Thyroid gland (tissue), 4 donors: ENCODE data around the gene TBC1D24.

Source experiments
- CTCF ChIP-seq, 6 experiments: fragments of 200-600 bp in 3 of 6; fragments of 450-650 bp in 3 of 6; sonication (generic) in 3 of 6; IDR thresholded peaks; one replicate each; pipeline ENCODE4 v1.5.1; 2016 to 2019; ENCODE audit warnings: antibody characterized with exemption in 6 of 6, mild to moderate bottlenecking in 2 of 6, inconsistent platforms in 1 of 6, moderate library complexity in 1 of 6
- POLR2A ChIP-seq, 2 donors: fragments of 450-650 bp; IDR thresholded peaks; one replicate each; pipeline ENCODE4 v1.6.1; 2017; ENCODE audit warnings: antibody characterized with exemption in 2 of 2, mild to moderate bottlenecking in 2 of 2, moderate library complexity in 1 of 2

GRCh38 chr16:2452650-2453049 is 22.3 kb upstream of the TBC1D24 start:
- TF ChIP-seq CTCF (IDR thresholded peaks at IDR 0.05) (no peak), POLR2A (IDR thresholded peaks at IDR 0.05) (no peak)
